Hematopoietic multipotent progenitor cell treated with erythropoietin and hydrocortisone succinate and interleukin-3 and kit ligand, for 4 days (in vitro differentiated cells): Measurements from ENCODE around the gene THRB.
A peak's percentile ranks its signal among the peaks of the same experiment; 100 is the strongest.

Experiments
- DNase-seq: peaks from one replicate; pipeline ENCODE4 v3.0.0-alpha.2; 2015

THRB gene

DNA sequence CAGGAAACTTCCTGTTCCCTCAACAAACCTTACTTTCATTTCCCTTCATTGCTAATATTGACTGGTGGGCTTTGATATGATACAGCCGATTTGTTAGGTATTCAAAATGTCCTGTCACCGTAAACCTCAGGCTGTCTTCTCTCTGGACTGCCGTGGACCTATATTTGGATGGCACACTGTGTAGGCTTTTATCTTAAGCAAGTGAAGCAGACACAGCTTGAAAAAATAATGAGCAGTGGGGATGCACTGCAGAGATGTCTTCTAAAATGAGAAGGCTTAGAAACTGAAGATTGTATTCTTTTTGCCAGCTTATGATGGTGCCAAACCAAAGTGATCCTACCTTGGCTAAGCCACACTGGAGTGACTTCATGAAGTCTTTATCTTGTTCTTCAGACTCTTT, 283.3 kb downstream of the THRB start:
- no peak for DNase-seq

DNA sequence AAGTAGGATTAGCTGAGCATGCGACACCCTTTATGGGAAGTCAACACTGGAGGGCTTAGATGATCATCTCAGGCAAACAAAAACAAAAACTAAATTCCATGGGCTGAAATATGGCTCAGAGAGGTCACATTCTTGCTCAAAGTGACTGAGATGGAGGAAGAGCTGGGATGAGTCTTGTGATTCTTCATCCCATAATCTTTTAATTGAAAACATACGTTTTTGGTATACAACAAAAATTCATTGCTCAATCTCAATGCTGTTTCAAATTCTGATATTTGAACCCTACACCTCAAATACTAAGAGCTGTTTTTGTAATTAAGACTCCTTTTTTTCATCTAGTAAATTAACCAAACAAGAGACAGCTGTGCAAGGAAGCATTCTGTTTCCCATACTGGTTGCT, 292.6 kb downstream of the THRB start:
- no peak for DNase-seq

DNA sequence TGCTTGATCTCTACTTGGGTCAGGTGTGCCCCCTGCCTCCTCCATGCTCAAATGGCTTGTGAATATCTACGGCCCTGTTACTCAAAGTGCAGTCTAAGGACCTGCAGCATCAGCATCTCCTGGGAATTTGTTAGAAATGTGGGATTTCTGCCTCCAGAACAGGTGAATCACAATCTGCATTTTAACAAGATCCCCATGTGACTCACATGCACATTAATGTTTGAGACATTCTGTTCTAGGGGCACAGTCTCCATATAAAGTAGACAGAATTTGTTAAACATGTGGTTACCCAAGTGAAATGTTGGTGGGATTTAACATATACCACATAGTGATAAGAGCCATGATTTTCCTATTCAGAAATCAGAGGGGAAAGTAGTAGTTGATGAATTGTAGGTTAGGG, 293.3 kb downstream of the THRB start:
- DNase-seq: no peak

DNA sequence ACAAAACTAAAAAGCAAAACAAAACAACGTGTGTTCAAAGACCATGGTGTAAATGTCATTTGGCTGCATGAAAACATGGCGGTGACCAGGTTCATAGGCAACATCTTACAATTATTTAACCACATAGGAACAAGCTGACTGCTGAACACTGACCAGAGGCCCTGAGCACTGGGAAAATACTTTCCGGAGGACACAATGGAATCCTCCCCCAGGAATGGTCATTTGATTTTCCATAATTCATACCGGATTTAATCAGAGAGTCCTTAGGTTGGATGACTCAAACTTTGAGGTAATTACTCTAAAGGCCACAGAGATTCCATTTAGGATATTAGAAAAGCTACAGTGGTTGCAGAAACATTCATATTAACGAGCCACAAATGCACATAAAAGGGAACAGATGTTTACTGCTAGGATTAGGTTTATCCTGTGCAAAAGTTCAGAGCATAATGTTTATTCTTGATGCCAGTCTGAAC, 294.8 kb downstream of the THRB start:
- DNase-seq: no peak

DNA sequence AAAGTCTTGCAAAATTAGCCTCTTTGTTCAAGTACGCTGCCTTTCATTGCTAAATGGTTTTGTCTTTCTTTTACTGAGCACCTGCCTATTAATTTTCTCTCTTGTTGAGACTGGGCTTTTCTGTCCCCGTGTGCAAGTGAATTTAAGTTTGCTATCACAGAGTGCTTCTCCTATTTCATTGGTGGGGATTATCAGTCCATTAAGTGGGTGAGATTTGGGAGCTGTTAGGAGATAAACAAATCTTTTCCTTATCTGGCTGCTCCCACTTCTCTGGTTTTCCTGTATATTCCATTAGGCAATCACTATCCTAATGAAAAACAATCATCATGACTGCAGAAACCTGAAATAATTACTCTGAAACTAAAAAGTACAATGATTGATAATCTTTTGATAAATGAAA, 295.4 kb downstream of the THRB start:
- DNase-seq: no peak

DNA sequence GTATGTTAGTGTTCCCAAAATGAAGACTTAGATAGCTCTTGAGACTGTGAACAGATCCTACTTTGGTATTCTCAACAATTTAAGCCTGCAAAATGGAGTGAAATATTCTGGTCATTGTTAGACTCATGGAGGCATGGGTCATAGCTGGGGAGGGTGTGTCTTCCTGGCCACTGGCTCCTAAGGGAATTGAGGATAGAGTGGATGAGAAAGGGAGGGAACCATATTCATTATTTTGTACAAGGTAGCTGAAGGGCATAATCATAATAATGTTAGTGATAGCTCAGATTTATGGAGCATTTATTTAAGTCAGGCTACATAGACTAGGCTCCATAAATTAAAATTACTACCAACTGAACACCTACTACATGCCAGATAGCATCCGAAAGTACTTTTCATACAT, 295.9 kb downstream of the THRB start:
- no peak for DNase-seq

DNA sequence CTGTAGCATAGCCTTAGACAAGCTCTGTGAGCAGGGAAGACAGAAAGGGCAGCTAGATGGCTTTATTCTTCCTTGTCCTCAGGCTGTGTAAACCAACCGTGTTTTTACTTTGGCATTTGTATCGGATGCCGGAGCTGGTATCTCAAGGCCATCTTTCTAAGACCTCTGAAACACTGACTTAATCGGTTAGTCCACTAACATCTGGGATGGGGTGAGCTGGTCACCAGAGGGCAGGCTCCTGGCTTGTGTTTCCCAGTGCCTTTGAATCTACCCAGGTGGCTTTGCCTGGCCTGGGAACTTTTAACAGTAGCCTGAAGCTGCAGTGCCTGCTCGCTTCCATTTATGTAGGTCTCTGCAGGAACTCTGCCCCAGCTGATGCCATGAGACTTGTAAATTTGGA, 296.8 kb downstream of the THRB start:
- no peak for DNase-seq

DNA sequence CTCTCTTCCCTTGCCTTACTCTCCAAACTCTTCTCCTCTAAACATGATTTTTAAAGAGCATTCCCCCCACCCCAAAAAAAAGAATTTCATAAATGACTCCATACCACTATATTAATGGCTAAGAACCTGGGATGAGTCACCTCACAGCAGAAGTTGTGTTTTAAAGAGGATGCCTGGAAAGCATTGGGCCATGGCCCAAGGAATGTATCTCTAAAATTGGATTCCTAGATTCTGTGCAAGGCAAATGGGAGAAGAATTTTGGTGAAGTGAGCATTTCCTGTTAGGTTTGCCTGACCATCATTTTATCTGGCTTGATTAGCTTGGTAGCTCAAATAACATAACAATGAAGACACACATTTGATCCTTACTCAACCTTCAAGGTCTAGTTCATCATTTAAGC, 298.1 kb downstream of the THRB start:
- DNase-seq: no peak

DNA sequence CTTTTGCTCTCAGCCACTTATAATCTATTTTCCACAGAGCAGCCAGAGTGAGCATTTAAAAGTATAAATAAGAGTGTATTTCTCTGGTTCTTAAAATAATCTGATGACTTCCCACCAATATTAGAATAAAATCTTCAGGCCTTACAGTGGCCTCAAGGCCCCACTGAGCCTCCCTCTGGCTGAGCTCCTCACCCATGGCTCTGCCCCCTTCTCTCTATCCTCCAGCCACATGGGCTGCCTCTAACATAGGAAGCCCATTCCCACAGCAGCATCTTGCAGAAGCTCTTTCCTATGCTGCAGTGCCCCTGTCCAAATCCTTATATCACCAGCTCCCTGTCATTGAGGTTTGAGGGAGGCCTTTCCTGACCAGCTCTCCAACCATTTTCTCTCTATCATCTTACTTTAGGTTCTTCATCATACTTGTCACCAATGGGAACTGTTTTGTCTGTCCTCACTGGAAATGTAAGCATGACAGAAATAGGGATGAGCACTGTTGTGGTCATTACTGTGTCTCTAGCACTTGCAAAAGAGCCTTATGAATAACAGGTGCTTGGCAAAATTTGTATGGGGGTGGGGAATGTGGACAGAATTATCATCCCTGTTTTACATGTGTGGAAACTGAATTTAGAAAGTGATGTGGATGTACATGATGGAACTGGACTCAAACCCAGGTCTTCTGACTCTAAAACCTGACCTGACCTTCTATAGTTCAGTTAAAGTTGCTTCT, 299.0 kb downstream of the THRB start:
- no peak for DNase-seq

DNA sequence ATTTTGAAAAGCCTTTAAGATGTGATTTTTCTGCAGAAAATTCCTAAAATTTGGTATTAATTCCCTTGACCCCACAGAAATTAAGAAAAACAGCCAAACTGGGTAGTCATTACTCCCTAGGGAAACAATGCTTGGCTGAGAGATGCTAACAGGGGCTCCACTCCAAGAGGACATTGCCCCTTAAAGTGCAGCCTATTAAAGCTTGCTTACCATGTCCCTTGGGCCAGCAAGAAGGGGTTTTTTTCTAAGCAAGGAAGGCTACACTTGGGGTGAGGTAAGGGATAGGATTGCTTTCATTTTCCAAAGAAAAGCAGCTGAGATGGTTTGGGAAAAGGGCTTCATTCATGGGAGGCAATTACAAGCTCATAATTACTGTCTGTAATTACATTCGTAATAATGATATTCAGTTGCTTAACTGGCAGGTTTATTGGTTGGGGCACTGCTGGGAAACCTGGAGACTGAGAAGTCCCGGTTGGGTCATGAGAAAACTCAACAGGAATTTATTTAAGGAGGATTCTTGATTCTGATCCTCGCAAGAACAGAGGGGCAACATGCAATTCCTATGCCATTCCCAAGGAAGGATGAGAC, 302.1 kb downstream of the THRB start:
- no peak for DNase-seq

DNA sequence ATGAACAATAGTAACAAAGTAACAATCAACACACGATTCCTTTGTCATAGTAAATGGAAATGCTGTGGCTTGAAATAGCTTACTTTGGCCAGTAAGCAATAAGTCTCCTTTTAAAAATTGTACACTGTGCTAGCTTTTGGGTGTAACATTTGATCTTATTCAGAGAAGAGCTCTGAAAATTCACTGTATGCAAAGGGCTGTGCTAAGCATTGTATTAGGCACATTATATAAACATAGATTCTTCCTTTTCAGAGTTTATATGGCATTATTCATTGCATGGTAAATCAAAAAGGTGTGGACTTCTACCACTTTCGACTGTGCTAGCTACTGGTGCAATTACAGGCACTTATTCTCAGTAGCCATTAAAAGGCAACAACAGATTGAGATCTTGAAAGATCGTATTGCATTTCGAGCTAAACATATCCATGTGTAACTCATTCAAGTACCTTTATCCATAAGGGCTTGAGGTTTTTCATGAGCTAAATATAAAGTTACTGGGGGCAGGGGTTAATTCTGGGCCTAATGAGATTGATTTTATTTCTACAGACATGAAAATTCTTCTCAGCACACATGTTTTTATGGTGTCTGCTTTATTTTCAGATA, 302.7 kb downstream of the THRB start:
- no peak for DNase-seq

DNA sequence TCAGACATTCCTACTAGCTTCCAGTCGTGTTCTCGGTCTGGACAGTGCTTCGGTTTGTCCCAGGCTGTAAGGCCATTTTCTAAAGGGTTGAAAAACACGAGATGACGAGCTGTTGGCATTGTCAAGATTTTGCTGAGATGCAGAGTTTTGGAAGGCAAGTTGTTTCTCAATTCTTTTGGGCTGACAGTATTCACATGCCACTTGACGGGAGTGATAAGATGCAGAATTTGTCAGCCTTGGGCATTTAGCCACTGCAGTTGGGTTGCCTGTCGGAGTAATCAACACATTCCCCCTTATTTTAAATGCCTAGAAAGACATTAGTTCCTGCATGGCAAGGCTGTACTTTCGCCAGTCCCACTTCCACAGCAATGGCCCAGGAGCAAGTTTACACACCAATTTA, 304.4 kb downstream of the THRB start:
- no peak for DNase-seq

DNA sequence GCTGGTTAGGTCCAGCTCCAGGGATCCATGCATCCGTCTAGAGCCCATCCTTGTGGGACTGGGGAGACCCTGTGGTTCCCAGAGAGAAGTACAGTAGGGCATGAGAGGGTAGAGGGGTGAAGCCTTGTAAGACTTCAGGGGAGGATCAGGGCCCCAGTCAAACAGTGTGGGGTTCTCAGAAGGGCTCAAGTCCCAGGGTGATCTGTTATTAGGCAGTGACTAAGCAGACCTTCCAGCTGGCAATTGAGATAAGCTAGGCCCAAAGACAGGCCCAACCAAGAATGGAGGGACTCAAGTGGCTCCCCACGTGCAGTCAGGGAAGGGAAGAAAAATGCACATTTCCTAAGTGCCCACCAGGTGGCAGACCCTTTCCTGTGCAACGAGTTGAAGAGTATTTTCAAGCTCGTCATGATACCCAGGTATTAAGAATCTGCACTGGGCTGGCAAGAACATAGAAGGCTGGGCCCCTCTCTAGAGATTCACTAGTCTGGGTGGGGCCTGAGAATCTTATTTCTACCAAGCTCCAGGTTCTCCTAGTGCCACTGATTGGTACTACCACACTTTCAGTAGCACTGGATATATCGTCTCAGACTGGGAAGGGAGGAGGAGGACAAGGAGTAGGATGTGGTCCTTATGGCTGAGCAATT, 308.8 kb downstream of the THRB start:
- DNase-seq: peak; percentile 98

DNA sequence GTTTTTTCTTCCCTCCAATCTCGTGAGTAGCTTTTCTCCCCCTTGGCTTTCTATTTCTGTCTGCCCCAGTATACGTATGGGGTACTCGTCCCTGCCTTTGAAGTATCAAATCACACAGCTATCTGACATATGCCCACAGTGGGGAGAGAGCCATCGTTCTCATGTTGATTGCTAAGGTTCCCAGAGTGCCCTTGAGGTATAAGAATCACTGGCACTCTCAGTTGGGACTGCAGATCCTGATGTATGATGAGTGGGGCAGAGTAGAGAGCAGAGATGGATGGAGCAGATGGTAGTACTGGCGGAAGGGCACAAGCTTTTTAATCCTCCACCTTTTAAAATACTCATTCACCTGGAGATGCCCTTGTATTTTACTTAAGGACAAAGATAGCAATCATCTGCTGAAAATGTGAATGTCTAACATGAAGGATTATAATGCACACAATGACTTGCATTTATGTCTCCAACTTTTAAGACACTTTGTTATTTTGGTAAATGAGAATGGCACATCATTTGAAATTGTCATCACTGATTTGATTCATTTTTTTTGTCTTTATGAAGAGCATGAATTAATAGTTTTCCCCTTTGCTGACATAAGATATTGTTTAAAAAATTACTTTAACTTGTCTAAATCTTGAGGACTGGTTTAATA, 310.0 kb downstream of the THRB start:
- DNase-seq: no peak

DNA sequence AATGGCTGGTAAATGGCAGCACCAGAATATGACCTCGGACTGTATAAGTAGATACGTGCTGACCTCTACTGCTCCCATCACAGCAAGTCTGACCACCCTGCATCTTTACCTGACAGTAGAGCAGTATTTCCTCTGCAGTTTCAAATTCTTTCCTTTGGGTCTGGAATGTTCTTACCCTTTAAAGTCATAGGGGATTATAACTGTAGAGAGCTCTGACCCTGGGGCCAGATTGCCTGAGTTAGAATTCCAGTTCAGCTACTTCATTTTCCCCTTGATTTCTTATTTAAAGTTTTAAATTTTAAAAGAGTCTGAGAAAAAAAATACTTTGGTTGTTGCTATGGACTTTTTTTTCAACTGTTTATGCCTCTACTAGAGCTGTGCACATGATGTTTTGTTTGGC, 311.9 kb downstream of the THRB start:
- no peak for DNase-seq

DNA sequence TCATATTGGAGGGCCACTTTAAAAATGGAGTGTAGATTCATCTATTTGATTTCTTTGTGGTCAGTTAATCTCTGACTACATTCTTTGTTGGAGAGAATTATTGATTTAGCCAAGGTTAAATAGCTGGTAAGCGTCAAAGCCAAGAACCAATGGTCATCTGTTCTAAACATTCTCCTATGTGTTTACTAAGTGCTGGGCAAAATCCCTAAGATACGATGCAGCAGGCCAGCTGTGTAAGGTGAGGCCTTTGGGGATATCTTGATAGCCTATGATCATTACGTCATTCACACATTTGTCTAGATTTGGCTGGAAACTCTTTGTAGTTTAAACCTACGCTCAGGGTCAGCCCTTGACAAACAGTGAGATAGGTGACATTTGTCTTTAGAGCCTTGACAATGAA, 313.4 kb downstream of the THRB start:
- no peak for DNase-seq

DNA sequence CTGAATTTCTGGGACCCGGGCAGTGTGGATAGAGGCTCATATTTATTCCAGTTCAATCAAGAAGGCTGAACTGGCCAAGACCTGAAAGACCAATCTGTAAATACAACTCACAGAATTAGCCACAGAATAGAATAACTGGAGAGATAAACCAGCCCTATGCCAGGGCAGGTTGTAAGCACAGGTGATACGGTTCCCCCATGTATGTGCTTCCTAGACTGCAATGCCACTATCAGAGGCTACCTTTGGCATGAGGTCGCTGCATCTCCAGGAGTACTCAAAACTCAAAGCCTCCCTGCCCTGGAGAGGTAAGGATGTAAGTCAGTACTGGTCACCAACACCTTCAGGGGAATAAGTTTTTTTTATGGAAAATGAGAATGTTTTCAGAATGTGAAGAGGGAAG, 314.0 kb downstream of the THRB start:
- DNase-seq: no peak

DNA sequence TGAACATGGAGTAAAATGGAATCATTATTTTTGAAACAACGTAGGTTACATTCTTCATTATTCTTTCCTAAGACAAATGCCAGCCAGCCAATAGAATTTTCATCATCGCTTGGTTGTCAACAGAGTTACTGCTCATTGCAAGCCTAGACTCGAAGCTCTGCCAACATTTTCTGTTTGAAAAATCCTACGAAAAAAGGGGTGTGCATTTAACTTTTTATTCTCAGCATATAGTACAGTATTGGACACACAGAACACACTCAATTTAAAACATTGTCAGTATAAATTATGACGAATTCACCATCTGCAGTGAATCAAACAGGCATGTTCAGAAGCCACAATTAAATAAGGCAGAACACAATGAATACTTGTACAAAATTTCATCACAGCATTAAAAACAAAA, 317.4 kb downstream of the THRB start:
- no peak for DNase-seq

DNA sequence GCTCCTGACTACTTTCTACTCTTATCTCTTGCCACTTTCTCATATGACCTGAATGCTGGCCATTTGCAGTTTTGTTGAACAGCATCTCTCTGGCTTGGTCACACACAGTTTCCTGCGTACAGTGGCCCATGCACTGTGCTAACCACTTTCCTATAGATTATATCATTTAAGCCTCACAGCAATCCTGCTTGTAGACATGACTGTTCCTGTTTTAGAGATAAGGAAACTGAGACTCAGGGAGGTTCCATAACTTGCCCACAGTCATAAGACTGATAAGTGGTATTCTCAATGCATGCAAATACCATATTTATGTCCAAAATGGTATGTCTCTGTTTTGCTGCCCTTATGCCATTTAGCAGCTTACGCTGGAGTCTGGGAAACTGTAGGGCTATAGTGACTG, 320.0 kb downstream of the THRB start:
- peak; percentile 84 for DNase-seq

DNA sequence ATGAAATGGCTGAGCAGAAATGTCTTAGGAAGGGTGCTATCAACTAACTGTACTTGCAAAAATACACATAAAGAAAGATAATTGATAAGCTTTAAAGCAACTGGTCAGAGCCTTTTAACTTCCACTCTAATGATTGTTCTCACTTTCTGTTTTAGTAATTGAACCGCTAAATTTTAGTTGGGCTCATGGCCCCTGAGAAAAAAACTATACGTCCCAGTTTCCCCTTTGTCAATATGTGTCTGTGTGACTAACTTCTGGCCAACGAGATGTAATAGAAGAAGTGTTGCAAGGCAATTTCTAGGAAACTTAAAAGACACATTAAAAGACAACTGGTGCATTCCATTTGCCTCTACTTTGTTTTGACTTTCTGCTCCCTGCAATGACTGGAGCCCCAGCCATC, 325.7 kb downstream of the THRB start:
- no peak for DNase-seq

DNA sequence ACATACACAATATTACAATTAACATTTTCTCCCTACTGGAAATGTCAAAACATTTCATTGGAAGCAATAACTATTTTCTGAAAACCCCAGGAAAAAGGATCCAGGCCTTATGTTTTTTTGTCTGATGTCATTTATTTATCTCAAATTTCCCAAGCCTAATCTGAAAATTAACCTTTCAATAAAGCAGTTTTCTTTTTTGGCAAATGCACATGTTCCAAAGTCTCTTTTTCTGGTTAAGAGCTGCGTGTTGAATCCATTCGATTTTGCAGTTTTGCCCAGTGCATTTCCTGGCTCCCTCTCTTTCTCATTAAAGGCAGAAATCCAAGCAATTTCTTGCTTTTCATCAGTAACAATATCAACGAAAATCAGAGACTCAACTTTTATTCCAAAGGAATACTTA, 327.2 kb downstream of the THRB start:
- no peak for DNase-seq

DNA sequence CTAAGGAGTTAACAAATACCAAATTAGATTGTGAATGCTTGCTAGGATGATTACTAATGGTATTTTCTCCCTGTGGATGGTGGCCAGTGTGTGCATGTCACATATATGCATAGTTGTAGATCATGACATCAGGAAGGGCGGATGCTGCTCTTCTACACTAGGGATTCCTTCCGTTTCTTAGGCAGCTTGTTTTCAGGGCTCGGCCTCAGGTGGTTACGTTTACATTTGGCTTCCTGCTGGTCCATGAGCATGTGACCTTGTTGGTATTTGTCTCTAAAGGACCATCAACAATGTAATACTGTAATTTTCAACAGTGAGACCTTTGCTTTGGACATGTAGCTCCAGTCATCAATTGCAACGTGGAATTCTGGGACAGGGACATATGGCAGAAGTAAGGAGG, 328.1 kb downstream of the THRB start:
- no peak for DNase-seq

DNA sequence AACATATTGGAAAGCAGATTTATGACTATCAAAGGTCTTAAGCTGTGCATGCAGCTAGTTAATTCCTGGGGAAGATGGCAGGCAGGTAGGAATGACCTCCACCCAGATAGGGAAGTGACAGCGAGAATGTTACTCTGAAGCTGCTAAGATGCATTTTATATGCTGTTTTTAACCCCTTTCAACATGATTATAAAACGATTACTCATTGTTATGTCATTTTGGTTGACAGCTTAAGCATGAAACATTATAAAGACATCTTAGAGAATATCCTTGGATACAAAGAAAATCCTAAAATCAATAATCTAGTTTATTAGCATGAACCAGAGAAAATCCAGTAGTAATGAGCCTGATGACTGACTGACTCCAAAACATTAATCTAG, 329.1 kb downstream of the THRB start:
- no peak for DNase-seq
